UCSD-AML1 (cell line): ENCODE data around the gene BSG.
A peak's percentile ranks its signal among the peaks of the same experiment; 100 is the strongest.

Experiments used
- DNase-seq: peaks from one replicate; lab custom pipeline; 2025; ENCODE audit not compliant: unreplicated experiment; lab: John Stamatoyannopoulos, UW

The BSG gene

DNA sequence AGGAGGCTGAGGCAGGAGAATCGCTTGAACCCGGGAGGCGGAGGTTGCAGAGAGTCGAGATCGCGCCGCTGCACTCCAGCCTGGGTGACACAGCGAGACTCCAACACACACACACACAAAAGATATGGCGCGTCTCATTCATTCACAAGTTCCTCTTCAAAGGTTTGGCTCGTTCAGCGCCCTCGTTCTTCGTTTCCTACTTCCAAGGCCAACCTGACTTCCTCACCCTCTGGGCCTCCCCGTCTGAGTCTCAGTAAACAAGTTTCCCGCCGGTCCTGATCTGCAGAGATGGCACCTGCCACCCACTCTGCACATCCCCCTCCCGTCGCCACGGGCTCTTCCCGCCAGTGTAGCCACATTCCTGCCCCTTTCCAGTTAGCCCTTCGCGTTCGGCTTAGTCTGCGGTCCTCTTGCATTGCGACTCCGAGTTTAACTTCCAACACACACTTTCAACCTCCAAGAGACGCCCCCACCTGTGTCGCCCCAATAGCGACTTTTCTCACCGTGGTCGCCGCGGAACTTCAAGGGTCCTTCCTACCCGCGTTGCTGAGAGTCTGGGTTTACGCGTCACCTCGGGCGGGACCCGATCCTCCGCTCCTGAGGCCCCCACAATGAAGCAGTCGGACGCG lies 1.3 kb upstream of the BSG start:
- peak; percentile 68 for DNase-seq

DNA sequence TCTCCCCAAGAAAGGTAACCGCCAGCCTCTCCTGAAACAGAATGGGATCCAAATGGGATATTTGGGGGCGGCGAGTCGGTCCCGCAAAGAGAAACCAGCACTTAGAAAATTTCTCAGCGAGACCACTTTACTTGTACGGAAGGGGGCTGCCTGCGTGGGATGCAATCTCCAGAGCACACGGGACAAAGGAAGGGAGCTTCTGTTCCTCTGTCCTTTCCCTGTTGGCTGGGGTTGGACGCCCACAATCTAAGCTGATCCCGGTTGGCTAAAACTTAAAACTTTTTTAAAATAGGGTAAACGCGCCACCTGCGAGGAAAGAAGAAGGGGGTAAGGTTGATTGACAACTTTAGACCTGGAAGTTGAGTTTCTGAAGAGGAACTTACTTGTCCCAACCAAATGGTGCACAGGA lies 826 bp upstream of the BSG start:
- peak; percentile 58 for DNase-seq

DNA sequence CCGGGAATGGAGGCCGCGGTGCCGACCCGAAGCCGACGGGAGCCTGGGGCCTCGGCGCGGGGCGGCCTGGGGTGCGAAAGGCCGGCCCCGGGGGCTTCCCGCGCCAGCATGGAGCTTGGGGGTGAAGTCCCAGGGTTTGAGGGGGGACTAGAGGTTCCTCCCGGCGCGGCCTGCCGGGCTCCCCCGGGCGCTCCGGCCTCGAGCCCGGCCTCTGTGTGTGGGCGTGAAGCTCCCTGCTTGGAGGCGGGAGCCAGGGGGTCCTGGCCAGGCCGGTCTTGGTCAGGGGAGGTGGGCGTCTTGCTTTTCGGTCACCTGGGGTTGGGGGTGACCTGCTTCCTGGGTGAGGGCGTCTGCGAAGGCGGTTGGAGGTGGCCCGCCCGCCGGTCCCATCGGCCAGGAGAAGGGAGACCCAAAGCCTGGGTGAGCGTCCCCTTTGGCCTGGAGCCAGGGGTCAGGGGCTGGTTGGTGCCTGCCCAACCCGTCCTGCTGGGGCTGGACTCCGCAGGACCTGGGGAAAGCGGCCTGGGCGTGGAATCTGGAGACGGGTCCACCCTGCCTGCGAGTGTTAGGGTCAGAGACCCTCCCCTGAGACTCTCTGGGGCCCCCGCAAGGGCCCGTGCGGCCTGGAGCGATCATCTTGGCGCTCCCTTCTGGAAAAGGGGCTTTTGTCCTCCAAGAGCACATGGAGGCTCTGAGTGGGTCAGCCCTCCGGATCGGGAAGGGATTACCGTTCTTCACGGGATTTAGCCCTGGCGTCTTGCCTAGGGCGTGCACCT lies 535 bp downstream of the BSG start:
- peak; percentile 57 for DNase-seq

DNA sequence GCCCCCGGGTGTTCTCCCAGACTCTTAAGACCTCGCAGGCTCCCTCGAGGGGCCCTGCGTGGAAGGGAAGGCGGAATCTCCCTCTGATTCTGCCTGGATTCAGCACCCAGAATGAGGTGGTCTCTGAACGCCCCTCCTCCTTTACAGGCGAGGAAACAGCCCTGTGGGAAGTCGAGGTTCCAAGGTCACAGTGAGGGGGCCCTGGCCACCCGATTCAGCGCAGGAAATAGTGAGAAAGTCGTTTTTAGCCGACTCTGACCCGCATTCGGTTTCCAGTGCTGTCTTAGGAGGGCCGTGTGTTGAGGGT lies 1.1 kb downstream of the BSG start:
- DNase-seq, result no peak

DNA sequence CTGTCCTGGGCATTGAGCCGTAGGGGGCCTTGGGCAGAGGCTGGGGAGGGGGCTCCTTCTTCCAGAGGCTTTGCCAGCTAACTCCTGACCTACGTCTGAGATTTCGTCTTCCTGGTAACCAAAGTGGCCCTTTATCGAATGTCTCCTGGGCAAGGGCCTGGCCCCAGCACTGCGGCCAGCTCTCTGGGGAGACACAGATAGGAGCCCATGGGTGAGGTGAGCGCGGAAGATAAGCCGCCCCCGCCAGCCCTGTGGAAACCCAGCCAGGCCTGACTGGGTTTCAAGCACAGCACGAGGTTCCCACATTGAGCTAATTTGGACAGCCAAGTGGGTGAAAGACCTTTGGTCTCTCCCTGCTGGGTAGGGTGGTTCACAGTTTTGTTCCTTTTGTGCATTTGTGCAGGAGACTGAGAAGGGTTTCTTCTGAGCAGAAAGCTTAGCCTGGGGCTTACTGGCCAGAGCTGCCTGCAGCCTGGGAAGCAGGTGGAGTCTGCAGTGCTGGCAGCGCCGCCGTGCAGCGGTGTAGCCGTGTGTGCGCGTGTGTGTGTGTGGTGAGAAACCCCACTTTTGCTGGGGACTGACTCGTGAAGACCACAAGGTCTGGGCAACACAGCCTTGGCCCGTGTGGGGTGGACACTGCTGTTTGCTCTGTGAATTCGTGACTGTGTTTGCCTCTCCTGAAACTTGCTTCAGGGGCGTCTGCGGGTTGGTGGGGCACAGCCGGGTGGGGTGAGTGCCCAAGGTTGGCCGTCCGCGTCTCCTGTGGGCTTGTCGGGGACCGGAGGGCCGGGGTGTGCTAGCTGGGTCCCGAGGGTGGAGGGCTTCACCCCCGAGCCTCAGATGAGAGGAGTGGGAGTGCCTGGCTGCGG lies 2.5 kb downstream of the BSG start:
- no peak for DNase-seq

DNA sequence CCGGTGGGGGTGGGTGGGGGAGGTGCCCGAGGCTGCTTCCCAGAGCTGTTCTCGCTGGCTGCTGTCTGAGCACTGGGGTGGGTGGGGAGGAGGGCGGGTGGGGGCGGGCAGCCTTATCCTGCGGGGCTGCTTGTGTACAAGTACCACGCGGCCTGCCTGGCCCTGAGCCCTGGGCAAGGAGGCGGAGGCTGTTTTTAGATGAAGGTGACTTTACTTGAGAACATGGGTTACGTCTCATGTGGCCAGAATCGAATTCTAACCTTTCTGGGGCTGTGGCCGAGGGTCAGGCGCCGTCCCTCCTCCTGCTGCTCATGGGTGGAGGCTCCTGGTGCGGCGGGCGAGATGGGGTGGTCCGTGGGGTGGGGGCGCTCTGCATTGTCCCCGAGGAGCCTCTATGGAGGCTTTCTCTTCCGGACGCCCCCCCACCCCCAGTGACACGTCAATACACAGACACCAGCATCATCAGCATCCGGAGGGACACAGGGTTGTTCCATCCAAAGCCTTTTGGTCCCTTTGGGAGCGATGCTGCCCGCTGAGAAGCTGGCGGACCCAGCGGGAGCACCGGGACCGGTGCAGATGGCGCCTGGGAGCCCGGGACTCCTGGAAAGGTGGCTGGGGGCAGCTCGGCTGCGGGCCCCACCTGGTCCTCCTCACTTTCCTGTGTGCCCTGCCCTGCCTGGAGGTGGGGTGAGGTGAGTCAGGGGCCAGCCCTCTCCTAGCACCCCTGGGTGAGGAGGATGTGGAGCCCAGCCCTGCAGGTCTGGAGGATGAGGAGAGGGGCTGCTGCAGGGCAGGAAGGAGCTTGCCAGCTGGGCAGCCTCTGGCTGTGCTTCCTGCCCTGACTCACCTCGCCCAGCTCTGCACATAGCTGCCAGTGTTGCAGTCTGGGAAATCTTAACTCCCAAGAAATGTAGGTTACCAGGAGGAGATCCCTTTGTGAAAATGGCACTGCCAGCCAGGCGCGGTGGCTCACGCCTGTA lies 3.4 kb downstream of the BSG start:
- peak; percentile 25 for DNase-seq

DNA sequence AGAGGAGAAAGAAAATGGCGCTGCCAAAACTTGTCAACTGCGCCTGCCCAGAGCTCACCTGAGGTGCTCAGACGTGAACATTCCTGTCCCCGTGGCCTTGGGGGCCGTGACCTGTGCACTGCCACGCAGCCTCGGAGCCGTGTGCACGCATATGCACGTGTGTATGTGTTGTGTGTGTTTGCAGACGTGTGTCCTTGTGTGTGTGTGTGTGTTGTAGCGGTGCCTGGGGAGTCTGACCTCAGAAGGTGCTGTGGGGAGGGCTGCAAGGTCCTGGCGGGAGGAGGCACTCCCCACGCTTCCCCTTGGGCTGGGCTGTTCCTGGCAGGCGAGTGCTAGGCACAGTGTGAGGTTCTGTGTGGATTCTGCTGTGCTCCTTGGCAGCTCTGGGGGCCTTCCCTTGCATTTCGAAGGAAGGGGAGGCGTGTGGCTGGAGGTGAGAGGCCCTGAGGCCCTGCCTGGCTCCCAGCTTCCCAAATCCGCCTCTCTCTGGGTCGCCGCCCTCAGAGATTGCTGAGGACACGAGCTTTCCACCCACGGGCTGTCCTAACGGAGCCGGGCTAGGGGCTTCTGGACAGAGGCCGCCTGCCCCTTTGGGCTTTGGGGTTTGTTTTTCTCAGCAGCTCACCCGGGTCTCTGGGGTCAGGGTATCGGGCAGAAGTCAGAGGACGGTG lies 4.5 kb downstream of the BSG start:
- DNase-seq, result no peak

DNA sequence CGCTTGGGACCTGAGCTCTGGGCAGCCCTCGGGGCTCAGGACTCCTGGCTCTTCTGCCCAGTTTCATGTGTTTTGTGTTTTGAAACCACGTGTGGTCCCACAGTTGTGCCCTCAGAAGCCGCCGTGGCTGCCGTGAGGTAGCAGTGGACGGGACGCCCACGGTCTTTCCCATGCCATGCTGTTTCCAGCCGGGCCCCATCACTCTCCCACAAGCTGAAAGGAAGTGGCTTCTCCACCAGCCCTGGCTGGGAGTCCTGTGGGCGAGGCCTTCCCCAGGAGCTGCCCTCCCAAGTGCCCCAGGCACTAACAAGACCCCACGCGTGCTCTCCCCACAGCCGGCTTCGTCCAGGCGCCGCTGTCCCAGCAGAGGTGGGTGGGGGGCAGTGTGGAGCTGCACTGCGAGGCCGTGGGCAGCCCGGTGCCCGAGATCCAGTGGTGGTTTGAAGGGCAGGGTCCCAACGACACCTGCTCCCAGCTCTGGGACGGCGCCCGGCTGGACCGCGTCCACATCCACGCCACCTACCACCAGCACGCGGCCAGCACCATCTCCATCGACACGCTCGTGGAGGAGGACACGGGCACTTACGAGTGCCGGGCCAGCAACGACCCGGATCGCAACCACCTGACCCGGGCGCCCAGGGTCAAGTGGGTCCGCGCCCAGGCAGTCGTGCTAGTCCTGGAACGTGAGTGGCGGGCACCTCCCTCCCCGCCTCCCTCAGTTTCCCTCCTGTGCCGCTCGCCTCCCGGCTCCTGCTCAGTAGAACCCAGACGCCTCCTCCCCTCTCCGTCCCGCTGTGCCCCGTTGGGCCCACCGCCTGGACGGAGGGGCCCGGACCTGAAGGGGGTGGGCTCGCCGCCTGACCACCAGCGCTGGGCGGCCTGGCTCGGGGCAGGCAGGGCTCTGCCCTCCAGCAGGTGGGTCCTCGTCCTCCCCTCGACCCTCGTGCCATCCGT lies 5.3 kb downstream of the BSG start:
- DNase-seq, result no peak

DNA sequence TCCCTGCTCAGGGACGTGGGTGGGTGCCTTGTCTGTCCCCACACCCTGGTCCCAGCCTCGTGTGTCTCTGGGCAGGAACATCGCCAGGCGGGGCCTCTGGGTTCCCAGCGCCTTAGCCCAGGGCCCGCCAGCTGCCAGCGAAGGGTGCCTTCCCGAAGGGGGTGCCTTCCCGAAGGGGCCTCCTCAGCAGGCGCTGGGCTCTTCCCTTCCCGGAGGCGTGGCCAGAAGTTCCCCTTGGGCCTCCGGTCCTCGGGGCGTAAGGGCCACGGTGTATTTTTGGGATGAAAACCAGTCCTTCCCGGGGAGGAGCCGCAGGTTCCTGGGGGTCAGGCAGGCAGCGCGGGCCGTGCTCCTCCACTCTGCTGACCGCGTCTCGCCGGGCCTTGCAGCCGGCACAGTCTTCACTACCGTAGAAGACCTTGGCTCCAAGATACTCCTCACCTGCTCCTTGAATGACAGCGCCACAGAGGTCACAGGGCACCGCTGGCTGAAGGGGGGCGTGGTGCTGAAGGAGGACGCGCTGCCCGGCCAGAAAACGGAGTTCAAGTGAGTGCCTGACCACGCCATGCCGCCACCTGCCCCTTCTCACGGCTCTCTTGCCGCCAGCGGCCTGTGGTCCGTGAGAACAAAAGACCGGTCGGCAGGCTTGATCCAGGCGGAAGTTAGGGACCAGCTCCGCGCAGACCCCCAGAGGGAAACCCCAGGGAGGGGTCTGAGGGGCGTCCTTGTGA lies 6.9 kb downstream of the BSG start:
- DNase-seq, result no peak

DNA sequence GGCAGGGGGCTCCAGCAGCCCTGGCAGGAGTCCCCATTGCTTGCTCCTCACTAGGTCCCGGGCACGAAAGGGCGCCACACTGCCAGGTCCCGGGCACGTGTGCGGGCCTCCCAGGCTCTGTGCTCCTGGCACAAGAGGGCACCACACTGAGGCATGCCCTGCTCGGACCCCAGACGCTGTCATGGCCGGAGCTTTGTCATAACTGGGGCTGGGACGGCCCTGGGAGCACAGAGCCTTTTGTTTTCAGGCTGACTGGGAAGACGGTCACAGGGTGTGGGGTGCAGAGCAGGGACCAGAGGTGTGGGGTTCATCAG lies 7.4 kb downstream of the BSG start:
- DNase-seq, result no peak

DNA sequence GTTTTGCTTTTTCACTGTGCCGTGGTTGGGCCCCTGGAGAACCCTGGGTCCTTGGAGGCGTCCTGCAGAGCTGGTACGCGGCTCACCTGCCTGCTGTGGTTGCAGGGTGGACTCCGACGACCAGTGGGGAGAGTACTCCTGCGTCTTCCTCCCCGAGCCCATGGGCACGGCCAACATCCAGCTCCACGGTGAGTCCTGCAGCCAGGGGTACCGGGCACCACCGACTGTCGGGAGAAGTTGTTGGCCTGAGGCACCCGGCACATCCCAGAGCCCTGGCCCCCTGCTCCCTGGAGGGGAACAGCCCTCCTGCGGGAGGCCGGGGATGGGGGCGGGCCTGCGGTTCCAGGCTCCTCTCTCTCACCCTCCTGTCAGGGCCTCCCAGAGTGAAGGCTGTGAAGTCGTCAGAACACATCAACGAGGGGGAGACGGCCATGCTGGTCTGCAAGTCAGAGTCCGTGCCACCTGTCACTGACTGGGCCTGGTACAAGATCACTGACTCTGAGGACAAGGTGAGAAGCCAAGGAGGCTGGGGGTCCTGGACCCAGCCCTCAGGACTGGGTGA lies 8.0 kb downstream of the BSG start:
- DNase-seq, result no peak

DNA sequence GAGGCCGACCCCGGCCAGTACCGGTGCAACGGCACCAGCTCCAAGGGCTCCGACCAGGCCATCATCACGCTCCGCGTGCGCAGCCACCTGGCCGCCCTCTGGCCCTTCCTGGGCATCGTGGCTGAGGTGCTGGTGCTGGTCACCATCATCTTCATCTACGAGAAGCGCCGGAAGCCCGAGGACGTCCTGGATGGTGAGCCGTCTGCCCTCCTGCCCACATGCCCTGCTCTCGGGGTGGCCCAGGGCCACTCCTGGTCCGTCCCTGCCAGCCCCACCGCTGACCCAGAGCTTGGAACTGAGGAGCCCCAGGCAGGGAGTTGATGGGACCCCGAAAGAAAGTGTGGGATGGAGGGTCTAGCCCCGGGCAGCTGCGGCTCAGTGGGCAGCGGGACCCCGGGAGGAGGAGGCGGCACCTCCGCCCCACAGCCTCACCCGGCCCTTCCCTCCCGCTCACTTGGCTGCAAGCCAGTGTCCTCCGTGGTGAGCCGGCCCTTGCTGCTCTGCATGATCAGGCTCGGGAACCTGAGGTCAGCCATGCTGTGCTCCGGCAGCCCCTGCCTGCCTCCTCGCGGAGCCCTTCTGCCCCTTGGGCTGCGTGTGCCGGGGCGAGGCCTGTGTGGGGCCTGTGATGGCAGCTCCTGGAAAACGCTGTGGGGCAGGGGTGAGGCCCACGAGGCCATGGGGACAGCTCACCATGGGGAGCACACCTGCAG lies 9.2 kb downstream of the BSG start:
- DNase-seq, result no peak

DNA sequence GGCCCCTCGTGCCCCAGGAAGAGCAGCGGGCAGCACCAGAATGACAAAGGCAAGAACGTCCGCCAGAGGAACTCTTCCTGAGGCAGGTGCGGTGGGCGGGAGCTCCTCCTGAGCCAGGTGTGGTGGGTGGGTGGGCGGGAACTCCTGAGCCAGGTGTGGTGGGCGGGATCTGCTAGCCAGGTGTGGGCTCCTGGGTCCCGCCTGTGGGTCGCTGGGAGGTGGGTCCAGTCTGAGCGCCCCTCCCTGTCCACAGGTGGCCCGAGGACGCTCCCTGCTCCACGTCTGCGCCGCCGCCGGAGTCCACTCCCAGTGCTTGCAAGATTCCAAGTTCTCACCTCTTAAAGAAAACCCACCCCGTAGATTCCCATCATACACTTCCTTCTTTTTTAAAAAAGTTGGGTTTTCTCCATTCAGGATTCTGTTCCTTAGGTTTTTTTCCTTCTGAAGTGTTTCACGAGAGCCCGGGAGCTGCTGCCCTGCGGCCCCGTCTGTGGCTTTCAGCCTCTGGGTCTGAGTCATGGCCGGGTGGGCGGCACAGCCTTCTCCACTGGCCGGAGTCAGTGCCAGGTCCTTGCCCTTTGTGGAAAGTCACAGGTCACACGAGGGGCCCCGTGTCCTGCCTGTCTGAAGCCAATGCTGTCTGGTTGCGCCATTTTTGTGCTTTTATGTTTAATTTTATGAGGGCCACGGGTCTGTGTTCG lies 10.3 kb downstream of the BSG start:
- DNase-seq, result no peak

DNA sequence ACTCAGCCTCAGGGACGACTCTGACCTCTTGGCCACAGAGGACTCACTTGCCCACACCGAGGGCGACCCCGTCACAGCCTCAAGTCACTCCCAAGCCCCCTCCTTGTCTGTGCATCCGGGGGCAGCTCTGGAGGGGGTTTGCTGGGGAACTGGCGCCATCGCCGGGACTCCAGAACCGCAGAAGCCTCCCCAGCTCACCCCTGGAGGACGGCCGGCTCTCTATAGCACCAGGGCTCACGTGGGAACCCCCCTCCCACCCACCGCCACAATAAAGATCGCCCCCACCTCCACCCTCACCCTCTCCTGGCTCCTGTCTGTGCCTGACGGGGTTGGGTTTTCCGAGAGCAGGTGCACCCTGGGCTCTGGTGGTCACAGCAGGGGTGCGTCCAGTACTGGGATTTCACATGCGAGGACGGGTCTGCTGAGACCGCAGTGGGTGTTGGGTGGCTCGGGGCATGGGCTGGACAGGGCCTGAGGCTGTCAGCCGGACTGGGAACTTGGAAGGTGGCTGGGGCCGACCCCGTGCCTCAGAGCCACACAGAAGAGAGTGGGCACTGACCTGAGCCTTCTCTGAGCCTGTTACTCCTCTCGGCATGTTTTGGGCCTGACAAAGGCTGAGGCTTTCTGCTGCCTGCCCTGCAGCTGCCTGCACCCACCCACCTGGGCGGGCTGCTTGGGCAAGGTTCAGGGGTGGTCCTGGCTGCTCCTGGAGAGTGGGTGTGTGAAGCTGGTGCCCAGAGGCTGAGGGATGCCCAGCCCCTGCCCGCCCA lies 11.0 kb downstream of the BSG start:
- DNase-seq, result no peak

DNA sequence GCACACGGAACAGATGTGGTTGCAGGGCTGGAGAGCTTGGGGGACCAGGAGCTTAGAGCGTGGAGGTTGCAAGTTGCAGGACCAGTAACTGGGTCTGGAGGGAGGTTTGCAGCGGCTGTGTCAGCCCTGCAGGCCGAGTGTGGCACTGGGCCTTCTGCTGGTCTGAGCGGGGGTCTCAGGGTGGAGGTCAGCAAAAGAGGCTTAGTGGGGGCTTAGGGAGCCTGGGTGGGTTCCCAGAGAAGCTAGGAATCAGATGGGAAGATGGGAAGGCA lies 11.5 kb downstream of the BSG start:
- DNase-seq, result no peak

DNA sequence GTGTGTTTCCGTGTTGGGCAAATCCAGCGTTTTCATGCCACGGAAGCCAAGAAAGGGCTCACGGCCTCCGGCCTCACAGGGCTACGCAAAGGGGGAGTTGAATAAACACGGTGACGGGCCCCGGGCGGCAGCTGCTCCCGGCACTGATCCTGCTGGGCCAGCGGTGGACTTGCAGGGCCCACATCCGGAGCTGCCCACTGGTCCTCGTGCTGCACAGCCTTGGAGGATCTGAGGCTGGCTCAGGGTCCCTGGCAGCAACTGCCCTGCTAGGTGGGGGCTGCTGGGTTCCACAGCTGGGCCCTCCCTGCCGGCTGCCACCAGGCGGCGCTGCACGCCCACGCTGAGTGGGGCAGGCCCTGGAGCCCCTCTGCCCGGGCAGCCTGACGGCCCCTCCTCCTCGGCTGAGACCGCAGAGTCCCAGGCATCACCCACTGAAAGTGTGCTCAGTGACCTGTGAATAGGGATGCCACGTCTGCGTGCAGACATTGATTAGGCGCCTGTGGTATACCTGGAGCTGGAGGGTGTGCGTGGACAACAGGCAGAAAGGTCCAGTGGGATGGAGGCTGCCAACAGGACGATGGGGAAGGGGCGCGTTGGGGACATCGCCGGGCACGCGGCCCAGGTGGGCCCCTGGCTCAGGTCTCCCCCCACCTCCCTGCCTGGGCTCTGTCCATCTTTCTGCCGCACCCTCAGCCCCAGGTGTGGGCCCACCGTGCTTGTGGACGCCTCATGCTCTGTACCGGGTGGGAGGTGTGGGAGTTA lies 12.0 kb downstream of the BSG start:
- peak; percentile 67 for DNase-seq
